SU-DHL-6 (cell line): ENCODE measurements around the gene KCNK3.

Source experiments
- CTCF ChIP-seq: fragments of 200-600 bp; sonication (generic); IDR thresholded peaks from one replicate; pipeline ENCODE4 v1.5.1; 2017; ENCODE audit warnings: antibody characterized with exemption, mild to moderate bottlenecking, low read length, moderate library complexity; ENCODE audit not compliant: insufficient read depth, poor library complexity, severe bottlenecking
- EZH2phosphoT487 ChIP-seq: fragments of 200-600 bp; sonication (generic), shearing (Covaris generic); conservative IDR thresholded peaks from 2 replicates; pipeline ENCODE4 v1.6.1; 2018; ENCODE audit warnings: mild to moderate bottlenecking, antibody characterized with exemption, low read length, moderate library complexity, mixed read lengths

DNA sequence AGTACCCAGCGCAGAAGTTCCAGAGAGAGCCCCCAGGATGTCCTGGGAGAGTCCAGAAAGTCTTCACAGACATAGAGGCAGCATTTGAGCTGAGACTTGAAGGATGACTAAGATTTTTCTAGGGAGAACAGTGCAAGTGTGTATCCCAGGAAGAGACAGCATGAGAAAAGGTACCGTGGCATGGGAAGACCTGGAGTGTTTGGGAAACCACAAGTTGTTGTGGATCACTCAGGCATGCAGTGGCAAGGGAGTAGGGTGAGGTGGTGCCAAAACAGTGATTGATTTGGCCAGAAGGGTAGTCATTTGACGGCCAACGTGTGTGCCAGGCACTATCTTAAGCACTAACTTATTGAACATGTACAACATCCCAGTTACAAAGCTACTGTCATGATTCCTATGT is 24.5 kb upstream of the KCNK3 start:
- TF ChIP-seq CTCF (no peak), EZH2phosphoT487 (no peak)
